MM.1S (cell line): ENCODE results near the gene TMTC2.

ENCODE experiments used
- CTCF ChIP-seq: fragments of 300-600 bp; sonication (generic); IDR thresholded peaks from 2 replicates; pipeline ENCODE4 v1.5.1; 2016; ENCODE audit warnings: antibody characterized with exemption, low read length, mixed read lengths
- EZH2 ChIP-seq: fragments of 300-600 bp; sonication (generic); optimal IDR thresholded peaks from 2 replicates; pipeline ENCODE3; 2017; ENCODE audit warnings: low read depth, mild to moderate bottlenecking, antibody characterized with exemption, low read length, mixed read lengths
- EZH2phosphoT487 ChIP-seq: fragments of 300-600 bp; sonication (generic); IDR thresholded peaks from 2 replicates; pipeline ENCODE4 v1.6.1; 2018; ENCODE audit warnings: antibody characterized with exemption, low read length

- no peak for TF ChIP-seq CTCF
- TF ChIP-seq EZH2: no peak
- TF ChIP-seq EZH2phosphoT487: no peak
Measured at GRCh38 chr12:82857276-82857675, 170.6 kb downstream of the TMTC2 start.
